HEK293 (cell line): Measurements from ENCODE around the gene ZNF524.
A peak's percentile ranks its signal among the peaks of the same experiment; 100 is the strongest.

ENCODE experiments used
- CTCF ChIA-PET: fragments of 350-600 bp; formaldehyde crosslinking; extraction: SDS; loops from one replicate; lab custom pipeline; 2021; ENCODE audit warnings: antibody characterized with exemption; lab: Yijun Ruan, JAX
- POLR2A ChIA-PET: fragments of 300-600 bp; formaldehyde crosslinking; extraction: SDS; loops from one replicate; lab custom pipeline; 2020; ENCODE audit warnings: antibody characterized with exemption, inconsistent platforms; lab: Yijun Ruan, JAX
- H3K27ac ChIP-seq: fragments of 200-500 bp; sonication (Bioruptor generic); 2 replicates; pipeline ENCODE4 v1.5.1; 2014; ENCODE audit warnings: low read depth, low read length, control low read depth, inconsistent platforms; ENCODE audit errors: extremely low read depth
- H3K36me3 ChIP-seq, 2 experiments: fragments of 200-500 bp in 1 of 2; sonication (Bioruptor generic) in 1 of 2; 1 replicate in 1 of 2; 2 replicates in 1 of 2; pipeline ENCODE4 v1.5.1; 2014 to 2017; ENCODE audit warnings: inconsistent platforms in 2 of 2, low read length in 2 of 2; ENCODE audit not compliant: control insufficient read depth in 2 of 2, insufficient read depth in 1 of 2
- H3K4me1 ChIP-seq: fragments of 200-500 bp; sonication (Bioruptor generic); 2 replicates; pipeline ENCODE4 v1.5.1; 2014; ENCODE audit warnings: mild to moderate bottlenecking, low read length, inconsistent platforms; ENCODE audit not compliant: control insufficient read depth, insufficient read depth
- H3K4me3 ChIP-seq: 2 replicates; pipeline ENCODE4 v1.5.1; 2011; ENCODE audit warnings: low read depth, mild to moderate bottlenecking, control low read depth, low read length, moderate library complexity
- H3K9me3 ChIP-seq: fragments of 200-500 bp; sonication (Bioruptor generic); 2 replicates; pipeline ENCODE4 v1.5.1; 2014; ENCODE audit warnings: low read depth, low read length, inconsistent platforms; ENCODE audit not compliant: control insufficient read depth, insufficient read depth
- BCL11A ChIP-seq: fragments of 450-650 bp; formaldehyde crosslinking; IDR thresholded peaks from 2 replicates; pipeline ENCODE4 v1.5.1; 2016; ENCODE audit warnings: low read depth, missing biosample characterization, missing genetic modification characterization
- BCL6B ChIP-seq: fragments of 450-650 bp; formaldehyde crosslinking; IDR thresholded peaks from 2 replicates; pipeline ENCODE4 v1.5.1; 2017; ENCODE audit warnings: missing biosample characterization, missing genetic modification characterization
- HOXA7 ChIP-seq: sonication (generic); formaldehyde crosslinking; IDR thresholded peaks from 2 replicates; pipeline ENCODE4 v1.8.1; 2022; ENCODE audit warnings: missing genetic modification reagents, borderline replicate concordance
- KLF17 ChIP-seq: fragments of 450-650 bp; formaldehyde crosslinking; IDR thresholded peaks from 2 replicates; pipeline ENCODE4 v1.5.1; 2016; ENCODE audit warnings: missing biosample characterization, missing genetic modification characterization
- KLF9 ChIP-seq: fragments of 450-650 bp; formaldehyde crosslinking; IDR thresholded peaks from 2 replicates; pipeline ENCODE4 v1.5.1; 2016; ENCODE audit warnings: missing biosample characterization, missing genetic modification characterization, low read depth
- MYNN ChIP-seq: fragments of 450-650 bp; formaldehyde crosslinking; IDR thresholded peaks from 2 replicates; pipeline ENCODE4 v1.5.1; 2016; ENCODE audit warnings: missing biosample characterization, missing genetic modification characterization, borderline replicate concordance
- PRDM10 ChIP-seq: fragments of 450-650 bp; formaldehyde crosslinking; IDR thresholded peaks from 2 replicates; pipeline ENCODE4 v1.5.1; 2016; ENCODE audit warnings: missing biosample characterization, missing genetic modification characterization
- RBAK ChIP-seq: fragments of 450-650 bp; formaldehyde crosslinking; IDR thresholded peaks from 2 replicates; pipeline ENCODE4 v1.5.1; 2016; ENCODE audit warnings: missing biosample characterization, missing genetic modification characterization
- ZFP37 ChIP-seq: fragments of 450-650 bp; formaldehyde crosslinking; IDR thresholded peaks from 2 replicates; pipeline ENCODE4 v1.5.1; 2016; ENCODE audit warnings: missing biosample characterization, missing genetic modification characterization
- ZNF10 ChIP-seq: fragments of 450-650 bp; formaldehyde crosslinking; IDR thresholded peaks from 2 replicates; pipeline ENCODE4 v1.5.1; 2017; ENCODE audit warnings: missing biosample characterization, missing genetic modification characterization
- ZNF114 ChIP-seq: fragments of 450-650 bp; formaldehyde crosslinking; IDR thresholded peaks from 2 replicates; pipeline ENCODE4 v1.5.0; 2017; ENCODE audit warnings: missing biosample characterization, missing genetic modification characterization
- ZNF121 ChIP-seq: fragments of 450-650 bp; formaldehyde crosslinking; IDR thresholded peaks from 2 replicates; pipeline ENCODE4 v1.5.1; 2016; ENCODE audit warnings: missing biosample characterization, missing genetic modification characterization
- ZNF155 ChIP-seq: fragments of 450-650 bp; formaldehyde crosslinking; IDR thresholded peaks from 2 replicates; pipeline ENCODE4 v1.5.1; 2016; ENCODE audit warnings: missing biosample characterization, missing genetic modification characterization
- ZNF169 ChIP-seq: fragments of 450-650 bp; formaldehyde crosslinking; IDR thresholded peaks from 2 replicates; pipeline ENCODE4 v1.5.1; 2016; ENCODE audit warnings: missing biosample characterization, missing genetic modification characterization
- ZNF18 ChIP-seq: fragments of 450-650 bp; formaldehyde crosslinking; IDR thresholded peaks from 2 replicates; pipeline ENCODE4 v1.5.1; 2016; ENCODE audit warnings: missing biosample characterization, missing genetic modification characterization
- ZNF184 ChIP-seq: fragments of 450-650 bp; IDR thresholded peaks from 2 replicates; pipeline ENCODE4 v1.5.1; 2018; ENCODE audit warnings: missing biosample characterization, mild to moderate bottlenecking, missing genetic modification characterization
- ZNF19 ChIP-seq: fragments of 450-650 bp; formaldehyde crosslinking; IDR thresholded peaks from 2 replicates; pipeline ENCODE4; 2016; ENCODE audit warnings: missing biosample characterization, missing genetic modification characterization, low read depth
- ZNF24 ChIP-seq: fragments of 450-650 bp; formaldehyde crosslinking; IDR thresholded peaks from 2 replicates; pipeline ENCODE4 v1.5.1; 2016; ENCODE audit warnings: missing biosample characterization, missing genetic modification characterization
- ZNF274 ChIP-seq, 2 experiments: fragments of 200-500 bp in 1 of 2; fragments of 450-650 bp in 1 of 2; sonication (Bioruptor generic) in 1 of 2; formaldehyde crosslinking in 1 of 2; IDR thresholded peaks; 2 replicates each; pipeline versions ENCODE4 v1.5.1 to v1.6.1; 2014 to 2016; ENCODE audit warnings: borderline replicate concordance in 1 of 2, inconsistent platforms in 1 of 2, low read length in 1 of 2, missing biosample characterization in 1 of 2, missing genetic modification characterization in 1 of 2
- ZNF394 ChIP-seq: fragments of 450-650 bp; formaldehyde crosslinking; IDR thresholded peaks from 2 replicates; pipeline ENCODE4 v1.5.1; 2016; ENCODE audit warnings: missing biosample characterization, missing genetic modification characterization, mild to moderate bottlenecking, moderate library complexity, borderline replicate concordance
- ZNF449 ChIP-seq: fragments of 450-650 bp; formaldehyde crosslinking; IDR thresholded peaks from 2 replicates; pipeline ENCODE4 v1.5.1; 2017; ENCODE audit warnings: missing biosample characterization, mild to moderate bottlenecking, missing genetic modification characterization, moderate library complexity
- ZNF530 ChIP-seq: fragments of 450-650 bp; formaldehyde crosslinking; IDR thresholded peaks from 2 replicates; pipeline ENCODE4 v1.5.1; 2016; ENCODE audit warnings: low read depth, missing biosample characterization, missing genetic modification characterization
- ZNF621 ChIP-seq: fragments of 450-650 bp; formaldehyde crosslinking; IDR thresholded peaks from 2 replicates; pipeline ENCODE4 v1.5.1; 2017; ENCODE audit warnings: missing biosample characterization, missing genetic modification characterization
- ZNF701 ChIP-seq: fragments of 450-650 bp; formaldehyde crosslinking; IDR thresholded peaks from 2 replicates; pipeline ENCODE4 v1.5.1; 2016; ENCODE audit warnings: missing biosample characterization, missing genetic modification characterization
- ZNF785 ChIP-seq: fragments of 450-650 bp; formaldehyde crosslinking; IDR thresholded peaks from 2 replicates; pipeline ENCODE4 v1.5.1; 2016; ENCODE audit warnings: missing biosample characterization, missing genetic modification characterization
- ZNF791 ChIP-seq: fragments of 450-650 bp; formaldehyde crosslinking; IDR thresholded peaks from 2 replicates; pipeline ENCODE4 v1.5.1; 2016; ENCODE audit warnings: missing biosample characterization, missing genetic modification characterization
- ZNF792 ChIP-seq: fragments of 450-650 bp; formaldehyde crosslinking; IDR thresholded peaks from 2 replicates; pipeline ENCODE4 v1.5.1; 2016; ENCODE audit warnings: missing biosample characterization, missing genetic modification characterization
- ZSCAN23 ChIP-seq: fragments of 450-650 bp; formaldehyde crosslinking; IDR thresholded peaks from 2 replicates; pipeline ENCODE4 v1.5.1; 2016; ENCODE audit warnings: missing biosample characterization, missing genetic modification characterization

Gene ZNF524

GRCh38 chr19:55559684-55560083 is 40.4 kb upstream of the ZNF524 start:
- ChIA-PET CTCF (interaction anchor here (0.6 to 1.4 kb wide), 5 partner anchors 10 to 92 kb away, joined by 3 to 5 read pairs (median 4); no protein-coding TSS in a partner anchor), POLR2A (no interaction called here)
- TF ChIP-seq ZNF701 (tag by site-specific recombination), result no peak
- no peak for TF ChIP-seq ZNF19 (tag by site-specific recombination)
- no peak for TF ChIP-seq ZNF24 (tag by site-specific recombination)
- TF ChIP-seq ZSCAN23, result no peak
- no peak for TF ChIP-seq HOXA7 (CRISPR knock-in tag)
- TF ChIP-seq ZNF18 (tag by site-specific recombination), result no peak
- TF ChIP-seq ZFP37 (tag by site-specific recombination), result no peak
- TF ChIP-seq MYNN (tag by site-specific recombination), result no peak
- no peaks in the 10 kb centered on the region for H3K9me3 ChIP-seq
- H3K4me1 ChIP-seq, result no peaks in the 10 kb centered on the region
- no peak overlapping the region for H3K27ac ChIP-seq
- H3K36me3 ChIP-seq, result no peaks in the 10 kb centered on the region
- no peak overlapping the region for H3K4me3 ChIP-seq

- H3K4me1 ChIP-seq, result no peaks in the 10 kb centered on the region
- CTCF ChIA-PET, result no interaction called here
- no peaks in the 10 kb centered on the region for H3K9me3 ChIP-seq
- no peak overlapping the region for H3K27ac ChIP-seq
- H3K36me3 ChIP-seq, result no peaks in the 10 kb centered on the region
- POLR2A ChIA-PET, result no interaction called here
- H3K4me3 ChIP-seq, result no peak overlapping the region
- TF ChIP-seq ZNF114 (tag by site-specific recombination) (no peak), BCL11A (tag by site-specific recombination) (no peak), ZNF791 (tag by site-specific recombination) (no peak; the same call in 1 of the 2 replicates), BCL6B (tag by site-specific recombination) (no peak), ZNF169 (tag by site-specific recombination) (no peak), ZNF530 (no peak), KLF9 (tag by site-specific recombination) (no peak), ZNF155 (tag by site-specific recombination) (no peak), ZNF785 (tag by site-specific recombination) (no peak), PRDM10 (no peak), ZNF184 (tag by site-specific recombination) (no peak), ZNF449 (peak; percentile 70), ZNF121 (tag by site-specific recombination) (no peak), ZNF10 (no peak), ZNF394 (no peak), ZNF621 (tag by site-specific recombination) (no peak), ZNF274 (IDR thresholded peaks at IDR 0.05; ENCODE audit: low read length) (no peak), ZNF274 (tag by site-specific recombination; IDR thresholded peaks at IDR 0.05; ENCODE audit: borderline replicate concordance) (no peak), RBAK (tag by site-specific recombination) (no peak), ZNF792 (tag by site-specific recombination) (no peak), KLF17 (tag by site-specific recombination) (no peak)
Observed at GRCh38 chr19:55563261-55563690, 36.8 kb upstream of the ZNF524 start.
